Adrenal gland (tissue), 5 donors: ENCODE results near the gene FURIN.

Source experiments
- CTCF ChIP-seq, 6 experiments: fragments of 450-650 bp in 4 of 6; fragments of 200-600 bp in 2 of 6; sonication (generic) in 1 of 6; IDR thresholded peaks; 1 replicate in 5 of 6; 2 replicates in 1 of 6; pipeline versions ENCODE4 v1.5.1 to v1.8.0; 2016 to 2021; ENCODE audit warnings: antibody characterized with exemption in 6 of 6, mild to moderate bottlenecking in 2 of 6, moderate library complexity in 1 of 6
- POLR2A ChIP-seq, 2 donors: fragments of 450-650 bp; IDR thresholded peaks; one replicate each; pipeline ENCODE4 v1.6.1; 2017; ENCODE audit warnings: antibody characterized with exemption in 2 of 2, mild to moderate bottlenecking in 2 of 2, moderate library complexity in 1 of 2
- donor health status: DM: no; HTN: no; CAD: no.

GRCh38 chr15:90916461-90916860 lies 48.1 kb downstream of the FURIN start:
- TF ChIP-seq POLR2A (IDR thresholded peaks at IDR 0.05) (no peak), CTCF (IDR thresholded peaks at IDR 0.05) (no peak)
